ENCODE data around the gene KEAP1.

GRCh38 chr19:10548746-10549276, 45.7 kb upstream of the KEAP1 start:
- TF ChIP-seq CTCF (IDR thresholded peaks at IDR 0.05) (no peak), EP300 (IDR thresholded peaks at IDR 0.05) (no peak)
